Dendritic cell treated with granulocyte-macrophage colony-stimulating factor and Interleukin-4, amounts not matched to agents 40 ng/mL and 50 ng/mL, for 4 days (primary cell): Measurements from ENCODE around the gene ATF5.

Experiments used
- H3K27ac Mint-ChIP-seq: one replicate; pipeline ENCODE4 v1.8.0; 2022; ENCODE audit warnings: mild to moderate bottlenecking, mixed read lengths
- H3K27me3 Mint-ChIP-seq: one replicate; pipeline ENCODE4 v1.8.0; 2022; ENCODE audit warnings: mild to moderate bottlenecking, mixed read lengths
- H3K36me3 Mint-ChIP-seq: one replicate; pipeline ENCODE4 v1.8.0; 2022; ENCODE audit warnings: low read depth, mixed read lengths
- H3K4me1 Mint-ChIP-seq: one replicate; pipeline ENCODE4 v1.8.0; 2022; ENCODE audit warnings: low read depth, mixed read lengths
- H3K4me3 Mint-ChIP-seq: one replicate; pipeline ENCODE4 v1.8.0; 2022; ENCODE audit warnings: mild to moderate bottlenecking, moderate library complexity, mixed read lengths
- H3K9me3 Mint-ChIP-seq: one replicate; pipeline ENCODE4 v1.8.0; 2022; ENCODE audit warnings: mixed read lengths
- intact Hi-C: fragments of 100-400 bp; cut with micrococcal nuclease; formaldehyde crosslinking; loops from one replicate; pipeline ENCODE4 v1.15.0; 2022

The ATF5 gene

GRCh38 chr19:49889038-49889686 lies 39.8 kb upstream of the ATF5 start:
- Mint-ChIP-seq H3K4me3 (peak overlapping the region; percentile 48), H3K36me3 (no peaks in the 10 kb centered on the region), H3K9me3 (no peaks in the 10 kb centered on the region), H3K27me3 (peaks cover 6% of the 10 kb centered on the region), H3K27ac (no peak overlapping the region), H3K4me1 (peaks cover 81% of the 10 kb centered on the region)
- intact Hi-C loops = no loop called here

GRCh38 chr19:49889687-49890348 lies 39.2 kb upstream of the ATF5 start:
- H3K4me1 Mint-ChIP-seq = peaks cover 81% of the 10 kb centered on the region
- intact Hi-C loops = loop anchor here (5.0 kb wide), 1 partner anchor 37 kb away; the partner anchor contains the start of genes ATF5 and NUP62

GRCh38 chr19:49890349-49891311 lies 38.4 kb upstream of the ATF5 start:
- no peaks in the 10 kb centered on the region for H3K9me3 Mint-ChIP-seq
- peak overlapping the region; percentile 50 for H3K27ac Mint-ChIP-seq
- H3K27me3 Mint-ChIP-seq = peaks cover 6% of the 10 kb centered on the region
- peaks cover 87% of the 10 kb centered on the region for H3K4me1 Mint-ChIP-seq
- peak overlapping the region; percentile 94 for H3K4me3 Mint-ChIP-seq
- intact Hi-C loops = loop anchor here (5.0 kb wide), 1 partner anchor 37 kb away; the partner anchor contains the start of genes ATF5 and NUP62
- no peaks in the 10 kb centered on the region for H3K36me3 Mint-ChIP-seq

More at GRCh38 chr19:49889687-49890348, 39.2 kb upstream of the ATF5 start:
- H3K4me3 Mint-ChIP-seq = peak overlapping the region; percentile 64
- no peaks in the 10 kb centered on the region for H3K36me3 Mint-ChIP-seq
- peaks cover 6% of the 10 kb centered on the region for H3K27me3 Mint-ChIP-seq
- H3K9me3 Mint-ChIP-seq = no peaks in the 10 kb centered on the region
- no peak overlapping the region for H3K27ac Mint-ChIP-seq

GRCh38 chr19:49891393-49891792 lies 37.6 kb upstream of the ATF5 start:
- Mint-ChIP-seq H3K27me3 (peaks cover 6% of the 10 kb centered on the region), H3K36me3 (no peaks in the 10 kb centered on the region), H3K4me3 (peak overlapping the region; percentile 94), H3K4me1 (peaks cover 95% of the 10 kb centered on the region), H3K27ac (peak overlapping the region; percentile 50), H3K9me3 (no peaks in the 10 kb centered on the region)
- intact Hi-C loops = loop anchor here (5.0 kb wide), 1 partner anchor 36 kb away; the partner anchor contains the start of genes ATF5 and NUP62

- Mint-ChIP-seq H3K4me1 (peaks cover 97% of the 10 kb centered on the region), H3K9me3 (no peaks in the 10 kb centered on the region), H3K27ac (peak overlapping the region; percentile 95), H3K27me3 (peaks cover 6% of the 10 kb centered on the region), H3K4me3 (peak overlapping the region; percentile 94), H3K36me3 (no peaks in the 10 kb centered on the region)
- intact Hi-C loops = loop anchor here (5.0 kb wide), 1 partner anchor 35 kb away; the partner anchor contains the start of genes ATF5 and NUP62
Measured at GRCh38 chr19:49892716-49893115, 36.3 kb upstream of the ATF5 start.

GRCh38 chr19:49894011-49894664 lies 34.9 kb upstream of the ATF5 start:
- Mint-ChIP-seq H3K36me3 (no peaks in the 10 kb centered on the region), H3K27me3 (peaks cover 6% of the 10 kb centered on the region), H3K4me1 (peaks cover 95% of the 10 kb centered on the region), H3K9me3 (no peaks in the 10 kb centered on the region), H3K4me3 (peak overlapping the region; percentile 94), H3K27ac (peak overlapping the region; percentile 95)
- intact Hi-C loops = loop anchor here (5.0 kb wide), 1 partner anchor 33 kb away; the partner anchor contains the start of genes ATF5 and NUP62

GRCh38 chr19:49894879-49895565 lies 34.0 kb upstream of the ATF5 start:
- peak overlapping the region; percentile 94 for H3K4me3 Mint-ChIP-seq
- peaks cover 88% of the 10 kb centered on the region for H3K4me1 Mint-ChIP-seq
- H3K9me3 Mint-ChIP-seq = no peaks in the 10 kb centered on the region
- H3K27me3 Mint-ChIP-seq = peaks cover 6% of the 10 kb centered on the region
- intact Hi-C loops = loop anchor here (5.0 kb wide), 1 partner anchor 32 kb away; the partner anchor contains the start of genes ATF5 and NUP62
- no peaks in the 10 kb centered on the region for H3K36me3 Mint-ChIP-seq
- peak overlapping the region; percentile 95 for H3K27ac Mint-ChIP-seq

- intact Hi-C loops = no loop called here
- Mint-ChIP-seq H3K36me3 (no peaks in the 10 kb centered on the region), H3K4me3 (peak overlapping the region; percentile 94), H3K4me1 (peaks cover 82% of the 10 kb centered on the region), H3K27ac (peak overlapping the region; percentile 95), H3K9me3 (no peaks in the 10 kb centered on the region), H3K27me3 (peaks cover 6% of the 10 kb centered on the region)
Measured at GRCh38 chr19:49895566-49896297, 33.3 kb upstream of the ATF5 start.

- Mint-ChIP-seq H3K27ac (peak within 1 kb of the TSS; percentile 95), H3K36me3 (no peaks in the 10 kb centered on the region), H3K27me3 (peaks cover 6% of the 10 kb centered on the region), H3K4me3 (peak within 1 kb of the TSS; percentile 94), H3K9me3 (no peaks in the 10 kb centered on the region), H3K4me1 (peaks cover 74% of the 10 kb centered on the region)
- intact Hi-C loops = no loop called here
Measured at GRCh38 chr19:49896863-49897621, 32.0 kb upstream of the ATF5 start, which contains the start of gene IL4I1. IL4I1 (minus strand) TSS chr19:49896887; CDS start chr19:49896160, 727 bp downstream.

- H3K9me3 Mint-ChIP-seq = no peaks in the 10 kb centered on the region
- H3K27ac Mint-ChIP-seq = peak overlapping the region; percentile 88
- intact Hi-C loops = no loop called here
- H3K4me3 Mint-ChIP-seq = peak overlapping the region; percentile 65
- no peaks in the 10 kb centered on the region for H3K27me3 Mint-ChIP-seq
- peaks cover 39% of the 10 kb centered on the region for H3K36me3 Mint-ChIP-seq
- H3K4me1 Mint-ChIP-seq = peaks cover 67% of the 10 kb centered on the region
Measured at GRCh38 chr19:49904136-49904535, 24.9 kb upstream of the ATF5 start.

- Mint-ChIP-seq H3K4me3 (no peak overlapping the region), H3K27ac (peak overlapping the region; percentile 25), H3K4me1 (peaks cover 81% of the 10 kb centered on the region), H3K9me3 (no peaks in the 10 kb centered on the region), H3K36me3 (peaks cover 65% of the 10 kb centered on the region), H3K27me3 (no peaks in the 10 kb centered on the region)
- intact Hi-C loops = no loop called here
Measured at GRCh38 chr19:49906879-49907564, 22.0 kb upstream of the ATF5 start.
